Smooth muscle cell (in vitro differentiated cells): ENCODE measurements around the gene AHRR. TPM values are rescaled to one million over a fixed set of nuclear protein-coding genes. Genes with fewer than 3 reads are reported as not detected.

ENCODE experiments used
- DNase-seq: peaks from one replicate; lab custom pipeline; 2025; ENCODE audit not compliant: unreplicated experiment; lab: John Stamatoyannopoulos, UW
- H2AFZ ChIP-seq: fragments of 200-600 bp; sonication (generic); 2 replicates; pipeline ENCODE4 v1.6.0; 2016; ENCODE audit warnings: antibody characterized with exemption, low read depth, mild to moderate bottlenecking
- H3F3A ChIP-seq: fragments of 200-600 bp; sonication (generic); 2 replicates; pipeline ENCODE4 v1.6.0; 2017; ENCODE audit warnings: antibody characterized with exemption, low read depth
- H3K27ac ChIP-seq: fragments of 200-600 bp; sonication (generic); 2 replicates; pipeline ENCODE4 v1.5.1; 2016; ENCODE audit warnings: low read depth, mild to moderate bottlenecking
- H3K27me3 ChIP-seq: fragments of 200-600 bp; sonication (generic); 2 replicates; pipeline ENCODE4 v1.6.1; 2016; ENCODE audit warnings: low read depth, mild to moderate bottlenecking
- H3K36me3 ChIP-seq: fragments of 200-600 bp; sonication (generic); 2 replicates; pipeline ENCODE4 v1.5.1; 2016; ENCODE audit warnings: low read depth
- H3K4me1 ChIP-seq: fragments of 200-600 bp; sonication (generic); 2 replicates; pipeline ENCODE4 v1.5.1; 2016; ENCODE audit warnings: low read depth
- H3K4me2 ChIP-seq: fragments of 200-600 bp; sonication (generic); 2 replicates; pipeline ENCODE4 v1.6.0; 2016; ENCODE audit warnings: mild to moderate bottlenecking
- H3K4me3 ChIP-seq: fragments of 200-600 bp; sonication (generic); 2 replicates; pipeline ENCODE4 v1.5.1; 2016; ENCODE audit warnings: mild to moderate bottlenecking
- H3K79me2 ChIP-seq: fragments of 200-600 bp; sonication (generic); 2 replicates; pipeline ENCODE4 v1.6.0; 2016; ENCODE audit warnings: low read depth, mild to moderate bottlenecking
- H3K9ac ChIP-seq: fragments of 200-600 bp; sonication (generic); 2 replicates; pipeline ENCODE4 v1.6.0; 2016; ENCODE audit warnings: low read depth
- H3K9me3 ChIP-seq: fragments of 200-600 bp; sonication (generic); replicated peaks from 2 replicates; pipeline ENCODE4 v1.5.1; 2016; ENCODE audit warnings: low read depth
- H4K20me1 ChIP-seq: fragments of 200-600 bp; sonication (generic); 2 replicates; pipeline ENCODE4 v1.6.0; 2016; ENCODE audit warnings: low read depth
- WGBS: methylation state at CpG from one replicate; pipeline ENCODE4 v1.1.7; 2016; ENCODE audit warnings: low lambda C conversion rate; 5-methylcytosine and 5-hydroxymethylcytosine counted together
- polyA plus RNA-seq: library from polyadenylated mRNA; unstranded; fragments of >200 nt; fragmentation: Nextera tagmentation; extraction: Ambion mirVana; gene quantifications from 2 replicates; pipeline ENCODE4 v1.2.1, GENCODE V29; 2016
- total RNA-seq: library from RNA; depleted of rRNA; stranded (reverse); fragments of >200 nt; gene quantifications from 2 replicates; pipeline ENCODE4 v1.2.3, GENCODE V29; 2014
- TF ChIP-seq, protein P1 (sequence below): fragments of 200-600 bp; sonication (generic); IDR thresholded peaks from 2 replicates; pipeline ENCODE4 v1.5.1; 2017; ENCODE audit warnings: borderline replicate concordance, mild to moderate bottlenecking, antibody characterized with exemption; ENCODE audit not compliant: insufficient read depth, poor library complexity, severe bottlenecking

Gene AHRR
- total and polyA plus RNA-seq, 2 experiments from 2014 or later = 14.4 to 18.2 TPM

DNA sequence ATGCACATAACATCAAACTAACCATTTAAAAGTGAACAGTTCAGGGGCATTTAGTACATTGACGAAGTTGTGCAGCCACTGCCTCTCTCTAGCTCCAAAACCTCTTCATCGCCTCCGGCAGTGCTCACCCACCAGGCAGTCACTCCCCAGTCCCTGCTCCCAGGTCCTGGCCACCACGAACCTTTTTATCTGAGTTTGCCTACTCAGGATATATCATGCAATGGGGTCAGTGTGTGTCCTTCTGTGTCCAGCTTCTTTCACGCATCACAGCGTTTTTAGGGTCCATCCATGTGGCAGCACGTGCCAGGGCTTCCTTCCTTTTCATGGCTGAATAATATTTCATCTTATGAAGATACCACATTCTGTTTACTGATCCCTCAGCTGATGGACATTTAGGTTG lies 4.6 kb downstream of the AHRR start:
- TF ChIP-seq, protein P1, sequence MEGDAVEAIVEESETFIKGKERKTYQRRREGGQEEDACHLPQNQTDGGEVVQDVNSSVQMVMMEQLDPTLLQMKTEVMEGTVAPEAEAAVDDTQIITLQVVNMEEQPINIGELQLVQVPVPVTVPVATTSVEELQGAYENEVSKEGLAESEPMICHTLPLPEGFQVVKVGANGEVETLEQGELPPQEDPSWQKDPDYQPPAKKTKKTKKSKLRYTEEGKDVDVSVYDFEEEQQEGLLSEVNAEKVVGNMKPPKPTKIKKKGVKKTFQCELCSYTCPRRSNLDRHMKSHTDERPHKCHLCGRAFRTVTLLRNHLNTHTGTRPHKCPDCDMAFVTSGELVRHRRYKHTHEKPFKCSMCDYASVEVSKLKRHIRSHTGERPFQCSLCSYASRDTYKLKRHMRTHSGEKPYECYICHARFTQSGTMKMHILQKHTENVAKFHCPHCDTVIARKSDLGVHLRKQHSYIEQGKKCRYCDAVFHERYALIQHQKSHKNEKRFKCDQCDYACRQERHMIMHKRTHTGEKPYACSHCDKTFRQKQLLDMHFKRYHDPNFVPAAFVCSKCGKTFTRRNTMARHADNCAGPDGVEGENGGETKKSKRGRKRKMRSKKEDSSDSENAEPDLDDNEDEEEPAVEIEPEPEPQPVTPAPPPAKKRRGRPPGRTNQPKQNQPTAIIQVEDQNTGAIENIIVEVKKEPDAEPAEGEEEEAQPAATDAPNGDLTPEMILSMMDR = no peak
- Histone ChIP-seq H2AFZ (no peak overlapping the region), H3K36me3 (no peaks in the 10 kb centered on the region), H3K9ac (no peak overlapping the region), H4K20me1 (peaks cover 40% of the 10 kb centered on the region), H3K27ac (no peak overlapping the region), H3K27me3 (peaks cover 2% of the 10 kb centered on the region), H3K9me3 (no peaks in the 10 kb centered on the region), H3K79me2 (peaks cover 81% of the 10 kb centered on the region), H3K4me2 (no peak overlapping the region), H3F3A (no peaks in the 10 kb centered on the region), H3K4me3 (no peak overlapping the region), H3K4me1 (no peaks in the 10 kb centered on the region)
- no peak for DNase-seq
- WGBS = 94% methylated on average over 7 of the region's 7 CpGs

DNA sequence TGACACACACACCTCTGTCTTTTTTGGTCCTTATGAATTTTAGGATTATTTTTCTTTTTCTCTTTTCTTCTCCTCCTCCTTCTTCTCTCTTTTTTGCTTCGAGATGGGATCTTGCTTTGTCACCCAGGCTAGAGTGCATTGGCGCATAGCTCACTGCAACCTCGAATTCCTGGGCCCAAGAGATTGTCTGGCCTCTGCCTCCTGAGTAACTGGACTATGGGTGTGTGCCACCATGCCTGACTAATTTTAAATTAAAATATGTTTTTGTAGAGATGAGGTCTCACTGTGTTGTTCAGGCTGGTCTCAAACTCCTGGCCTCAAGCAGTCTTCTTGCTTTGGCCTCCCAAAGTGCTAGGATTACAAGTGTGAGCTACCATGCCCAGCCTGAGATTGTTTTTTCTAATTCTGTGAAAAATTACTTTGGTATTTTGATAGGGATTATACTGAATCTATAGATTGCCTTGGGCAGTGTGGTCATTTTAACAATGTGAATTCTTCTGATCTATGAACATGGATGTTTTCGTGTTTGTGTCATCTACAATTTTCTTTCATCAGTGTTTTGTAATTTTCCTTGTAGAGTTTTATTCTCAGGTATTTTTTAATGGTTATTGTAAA lies 7.7 kb downstream of the AHRR start:
- Histone ChIP-seq H2AFZ (no peak overlapping the region), H3F3A (no peaks in the 10 kb centered on the region), H3K4me2 (no peak overlapping the region), H3K9me3 (no peaks in the 10 kb centered on the region), H3K27me3 (no peaks in the 10 kb centered on the region), H3K36me3 (peaks cover 2% of the 10 kb centered on the region), H3K27ac (no peak overlapping the region), H3K4me3 (no peak overlapping the region), H3K9ac (no peak overlapping the region), H4K20me1 (peaks cover 70% of the 10 kb centered on the region), H3K4me1 (no peaks in the 10 kb centered on the region), H3K79me2 (peaks cover 87% of the 10 kb centered on the region)
- DNase-seq = no peak
- TF ChIP-seq, protein P1 = no peak
- WGBS = 82% methylated on average over 4 of the region's 4 CpGs

DNA sequence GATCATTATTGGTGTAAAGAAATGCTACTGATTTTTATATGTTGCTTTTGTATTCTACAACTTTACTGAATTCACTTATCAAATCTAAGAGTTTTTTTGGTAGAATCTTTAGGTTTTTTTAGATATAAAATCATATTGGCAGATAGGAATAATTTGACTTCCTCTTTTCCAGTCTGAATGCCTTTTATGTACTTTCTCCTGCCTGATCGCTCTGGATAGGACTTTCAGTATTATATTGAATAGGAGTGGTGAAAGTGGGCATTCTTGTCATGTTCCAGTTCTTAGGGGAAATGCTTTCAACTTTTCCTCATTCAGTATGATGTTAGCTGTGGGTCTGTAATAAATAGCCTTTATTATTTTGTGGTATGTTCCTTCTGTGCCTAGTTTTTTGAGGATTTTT lies 8.3 kb downstream of the AHRR start:
- Histone ChIP-seq H3K9ac (no peak overlapping the region), H3K36me3 (peaks cover 2% of the 10 kb centered on the region), H3F3A (no peaks in the 10 kb centered on the region), H3K79me2 (peaks cover 87% of the 10 kb centered on the region), H3K4me3 (no peak overlapping the region), H4K20me1 (peaks cover 72% of the 10 kb centered on the region), H3K4me1 (no peaks in the 10 kb centered on the region), H3K27me3 (no peaks in the 10 kb centered on the region), H3K4me2 (no peak overlapping the region), H3K27ac (no peak overlapping the region), H2AFZ (no peak overlapping the region), H3K9me3 (no peaks in the 10 kb centered on the region)
- no peak for DNase-seq
- WGBS = 100% methylated on average over 1 of the region's 1 CpG
- TF ChIP-seq, protein P1 = no peak

DNA sequence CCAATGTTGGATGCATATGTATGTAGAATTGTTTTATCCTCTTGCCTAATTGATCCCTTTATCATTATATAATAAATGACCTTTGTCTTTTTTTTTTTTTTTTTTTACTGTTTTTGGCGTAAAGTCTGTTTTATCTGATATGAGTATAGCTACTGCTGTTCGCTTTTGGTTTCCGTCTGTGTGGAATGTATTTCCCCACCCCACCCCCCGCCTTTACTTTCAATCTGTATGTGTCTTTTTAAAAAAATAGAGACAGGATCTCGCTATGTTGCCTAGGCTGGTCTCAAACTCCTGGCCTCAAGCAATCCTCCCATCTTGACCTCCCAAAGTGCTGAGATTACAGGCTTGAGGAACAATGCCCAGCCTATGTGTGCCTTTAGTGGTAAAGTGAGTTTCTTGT lies 11.3 kb downstream of the AHRR start:
- H3K79me2 ChIP-seq = peaks cover 80% of the 10 kb centered on the region
- H4K20me1 ChIP-seq = peaks cover 90% of the 10 kb centered on the region
- 86% methylated on average over 5 of the region's 5 CpGs for WGBS

More for the DNA sequence above, 11.3 kb downstream of the AHRR start:
- H3K4me1 ChIP-seq = no peaks in the 10 kb centered on the region
- no peak overlapping the region for H3K9ac ChIP-seq
- H3K9me3 ChIP-seq = no peaks in the 10 kb centered on the region
- H3K27ac ChIP-seq = no peak overlapping the region
- H3K36me3 ChIP-seq = peaks cover 2% of the 10 kb centered on the region
- TF ChIP-seq, protein P1 = no peak
- H3K4me3 ChIP-seq = no peak overlapping the region
- DNase-seq = no peak
- H3K27me3 ChIP-seq = no peaks in the 10 kb centered on the region
- no peaks in the 10 kb centered on the region for H3F3A ChIP-seq
- no peak overlapping the region for H3K4me2 ChIP-seq
- no peak overlapping the region for H2AFZ ChIP-seq
